HepG2 (cell line): Measurements from ENCODE around the gene PRUNE1. TPM values are rescaled to one million over a fixed set of nuclear protein-coding genes. Genes with fewer than 3 reads are reported as not detected.

Experiments used
- BHLHE40 ChIP-seq: IDR thresholded peaks from 2 replicates; pipeline ENCODE4 v1.6.1; 2011; ENCODE audit warnings: low read length, improper control_type of control experiment
- ETS1 ChIP-seq: sonication (generic); formaldehyde crosslinking; IDR thresholded peaks from 2 replicates; pipeline ENCODE4 v1.4.0; 2020; ENCODE audit warnings: missing genetic modification reagents
- KLF16 ChIP-seq, 2 experiments: sonication (generic) in 1 of 2; formaldehyde crosslinking in 1 of 2; IDR thresholded peaks; 2 replicates each; pipeline versions ENCODE4 v1.6.1 to v1.8.0; 2016 to 2023; ENCODE audit warnings: missing genetic modification reagents in 2 of 2, missing compliant biosample characterization in 1 of 2
- MXI1 ChIP-seq: IDR thresholded peaks from 3 replicates; pipeline ENCODE4 v1.6.1; 2012; ENCODE audit warnings: low read depth, low read length, inconsistent platforms, borderline replicate concordance
- MYPOP ChIP-seq: sonication (generic); formaldehyde crosslinking; IDR thresholded peaks from 2 replicates; pipeline ENCODE4 v1.8.1; 2023; ENCODE audit warnings: mild to moderate bottlenecking, moderate library complexity, missing genetic modification reagents
- NCOR1 ChIP-seq: fragments of 200-600 bp; sonication (generic); IDR thresholded peaks from 2 replicates; pipeline ENCODE4 v1.7.0; 2017; ENCODE audit warnings: antibody characterized with exemption, low read length, borderline replicate concordance
- NONO ChIP-seq, 2 experiments: fragments of 450-650 bp in 1 of 2; sonication (generic) in 1 of 2; formaldehyde crosslinking in 1 of 2; IDR thresholded peaks in 1 of 2; conservative IDR thresholded peaks in 1 of 2; 2 replicates each; pipeline versions ENCODE4 v1.6.1 to v1.8.0; 2017 to 2022; ENCODE audit warnings: mild to moderate bottlenecking in 1 of 2, missing genetic modification reagents in 1 of 2, moderate library complexity in 1 of 2
- POLR2A ChIP-seq, 2 experiments: IDR thresholded peaks; 2 replicates each; pipeline ENCODE4 v1.6.1; 2011; ENCODE audit warnings: low read depth in 2 of 2, low read length in 2 of 2, mild to moderate bottlenecking in 1 of 2, moderate library complexity in 1 of 2; ENCODE audit not compliant: insufficient read depth in 1 of 2
- RAD21 ChIP-seq: fragments of 450-650 bp; formaldehyde crosslinking; IDR thresholded peaks from 2 replicates; pipeline ENCODE4 v1.5.0; 2020; ENCODE audit warnings: mild to moderate bottlenecking
- THAP11 ChIP-seq: IDR thresholded peaks from 2 replicates; pipeline ENCODE4 v1.6.1; 2016; ENCODE audit warnings: missing biosample characterization, missing genetic modification reagents
- TP53 ChIP-seq: sonication (generic); formaldehyde crosslinking; conservative IDR thresholded peaks from 2 replicates; pipeline ENCODE4 v1.4.0; 2020; ENCODE audit warnings: missing genetic modification reagents
- WIZ ChIP-seq: sonication (generic); formaldehyde crosslinking; IDR thresholded peaks from 2 replicates; pipeline ENCODE4 v1.5.1; 2020; ENCODE audit warnings: mild to moderate bottlenecking, missing genetic modification reagents
- ZNF207 ChIP-seq: fragments of 450-650 bp; IDR thresholded peaks from 2 replicates; pipeline ENCODE4 v1.6.1; 2016; ENCODE audit warnings: antibody characterized with exemption, borderline replicate concordance
- ZNF460 ChIP-seq: sonication (generic); formaldehyde crosslinking; IDR thresholded peaks from 2 replicates; pipeline ENCODE4 v1.5.1; 2020; ENCODE audit warnings: missing genetic modification reagents, mild to moderate bottlenecking, borderline replicate concordance
- ZNF501 ChIP-seq: sonication (generic); formaldehyde crosslinking; IDR thresholded peaks from 2 replicates; pipeline ENCODE4 v1.5.1; 2020; ENCODE audit warnings: mild to moderate bottlenecking, moderate library complexity, missing genetic modification reagents
- ZNF547 ChIP-seq: sonication (generic); formaldehyde crosslinking; IDR thresholded peaks from 2 replicates; pipeline ENCODE4 v1.5.1; 2020; ENCODE audit warnings: mild to moderate bottlenecking, missing genetic modification reagents
- polyA plus RNA-seq, 8 experiments: library from polyadenylated mRNA; depleted of rRNA in 3 of 8; stranded (reverse) in 7 of 8; unstranded in 1 of 8; fragments of >200 nt; fragmentation: Illumina TruSeq in 4 of 8; extraction: Trizol in 4 of 8; gene quantifications; 2 replicates each; pipeline versions ENCODE4 v1.2.1 to v1.2.3, GENCODE V29; 2011 to 2016; ENCODE audit warnings: low read depth in 4 of 8, missing spikeins in 1 of 8, mixed read lengths in 1 of 8; ENCODE audit not compliant: insufficient read depth in 1 of 8
- total RNA-seq, 5 experiments: library from RNA; depleted of rRNA; stranded (reverse); fragments of >200 nt; fragmentation: Illumina TruSeq; extraction: Trizol; gene quantifications; 2 replicates each; pipeline ENCODE4 v1.2.3, GENCODE V29; 2016; ENCODE audit warnings: low read depth in 1 of 5
- TF ChIP-seq, protein P1 (sequence below): sonication (generic); formaldehyde crosslinking; IDR thresholded peaks from 2 replicates; pipeline ENCODE4 v1.4.0; 2020; ENCODE audit warnings: missing genetic modification reagents
- TF ChIP-seq, protein P2 (sequence below): IDR thresholded peaks from 2 replicates; pipeline ENCODE4 v1.6.1; 2016; ENCODE audit warnings: mild to moderate bottlenecking
- TF ChIP-seq, protein P3 (sequence below): sonication (generic); formaldehyde crosslinking; IDR thresholded peaks from 2 replicates; pipeline ENCODE4 v1.4.0; 2020; ENCODE audit warnings: mild to moderate bottlenecking, missing genetic modification reagents
- TF ChIP-seq, protein P4 (sequence below): sonication (generic); formaldehyde crosslinking; IDR thresholded peaks from 2 replicates; pipeline ENCODE4 v1.4.0; 2020; ENCODE audit warnings: missing genetic modification reagents, low read depth, mild to moderate bottlenecking, borderline replicate concordance
- TF ChIP-seq, protein P5 (sequence below): sonication (generic); formaldehyde crosslinking; IDR thresholded peaks from 2 replicates; pipeline ENCODE4 v1.4.0; 2020; ENCODE audit warnings: missing genetic modification reagents

Gene PRUNE1
- total and polyA plus RNA-seq, 2 of the 13 experiments (the other 11 are each of a cell fraction or from before 2014, with no cell fraction given) = 19.0 to 31.9 TPM

GRCh38 chr1:151047591-151047924, 39.3 kb downstream of the PRUNE1 start, which contains the start of gene C1orf56 (continued):
- TF ChIP-seq NONO (IDR thresholded peaks at IDR 0.05) (no peak), NONO (CRISPR knock-in tag; conservative IDR thresholded peaks at IDR 0.05) (no peak), WIZ (no peak), THAP11 (CRISPR knock-in tag) (peak; percentile 43; the same call in 1 of the 2 replicates), KLF16 (CRISPR knock-in tag; IDR thresholded peaks at IDR 0.05) (0 out of 4 replicates have a peak, but pooled peaks of 1 of the 2 experiments have one; percentile 37), TP53 (CRISPR knock-in tag) (no peak), ZNF460 (CRISPR knock-in tag) (no peak), RAD21 (CRISPR knock-in tag) (peak; percentile 42; the same call in 1 of the 2 replicates), ZNF501 (CRISPR knock-in tag) (no peak), BHLHE40 (no peak), ZNF547 (CRISPR knock-in tag) (no peak), ZNF207 (no peak), POLR2A (IDR thresholded peaks at IDR 0.05; ENCODE audit: insufficient read depth in 1 of 2, low read depth in 2 of 2, low read length in 2 of 2) (peak; percentile 58 to 77), MYPOP (0 out of 2 replicates have a peak, but pooled peaks have one; percentile 58), NCOR1 (no peak), ETS1 (CRISPR knock-in tag) (no peak), MXI1 (0 out of 3 replicates have a peak, but pooled peaks have one; percentile 5)
- TF ChIP-seq, protein P1, sequence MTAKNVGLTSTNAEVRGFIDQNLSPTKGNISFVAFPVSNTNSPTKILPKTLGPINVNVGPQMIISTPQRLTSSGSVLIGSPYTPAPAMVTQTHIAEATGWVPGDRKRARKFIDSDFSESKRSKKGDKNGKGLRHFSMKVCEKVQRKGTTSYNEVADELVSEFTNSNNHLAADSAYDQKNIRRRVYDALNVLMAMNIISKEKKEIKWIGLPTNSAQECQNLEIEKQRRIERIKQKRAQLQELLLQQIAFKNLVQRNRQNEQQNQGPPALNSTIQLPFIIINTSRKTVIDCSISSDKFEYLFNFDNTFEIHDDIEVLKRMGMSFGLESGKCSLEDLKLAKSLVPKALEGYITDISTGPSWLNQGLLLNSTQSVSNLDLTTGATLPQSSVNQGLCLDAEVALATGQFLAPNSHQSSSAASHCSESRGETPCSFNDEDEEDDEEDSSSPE (CRISPR knock-in tag) = peak; percentile 64; the same call in 1 of the 2 replicates
- TF ChIP-seq, protein P2, sequence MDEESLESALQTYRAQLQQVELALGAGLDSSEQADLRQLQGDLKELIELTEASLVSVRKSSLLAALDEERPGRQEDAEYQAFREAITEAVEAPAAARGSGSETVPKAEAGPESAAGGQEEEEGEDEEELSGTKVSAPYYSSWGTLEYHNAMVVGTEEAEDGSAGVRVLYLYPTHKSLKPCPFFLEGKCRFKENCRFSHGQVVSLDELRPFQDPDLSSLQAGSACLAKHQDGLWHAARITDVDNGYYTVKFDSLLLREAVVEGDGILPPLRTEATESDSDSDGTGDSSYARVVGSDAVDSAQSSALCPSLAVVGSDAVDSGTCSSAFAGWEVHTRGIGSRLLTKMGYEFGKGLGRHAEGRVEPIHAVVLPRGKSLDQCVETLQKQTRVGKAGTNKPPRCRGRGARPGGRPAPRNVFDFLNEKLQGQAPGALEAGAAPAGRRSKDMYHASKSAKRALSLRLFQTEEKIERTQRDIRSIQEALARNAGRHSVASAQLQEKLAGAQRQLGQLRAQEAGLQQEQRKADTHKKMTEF = 0 out of 2 replicates have a peak, but pooled peaks have one; percentile 63
- TF ChIP-seq, protein P3, sequence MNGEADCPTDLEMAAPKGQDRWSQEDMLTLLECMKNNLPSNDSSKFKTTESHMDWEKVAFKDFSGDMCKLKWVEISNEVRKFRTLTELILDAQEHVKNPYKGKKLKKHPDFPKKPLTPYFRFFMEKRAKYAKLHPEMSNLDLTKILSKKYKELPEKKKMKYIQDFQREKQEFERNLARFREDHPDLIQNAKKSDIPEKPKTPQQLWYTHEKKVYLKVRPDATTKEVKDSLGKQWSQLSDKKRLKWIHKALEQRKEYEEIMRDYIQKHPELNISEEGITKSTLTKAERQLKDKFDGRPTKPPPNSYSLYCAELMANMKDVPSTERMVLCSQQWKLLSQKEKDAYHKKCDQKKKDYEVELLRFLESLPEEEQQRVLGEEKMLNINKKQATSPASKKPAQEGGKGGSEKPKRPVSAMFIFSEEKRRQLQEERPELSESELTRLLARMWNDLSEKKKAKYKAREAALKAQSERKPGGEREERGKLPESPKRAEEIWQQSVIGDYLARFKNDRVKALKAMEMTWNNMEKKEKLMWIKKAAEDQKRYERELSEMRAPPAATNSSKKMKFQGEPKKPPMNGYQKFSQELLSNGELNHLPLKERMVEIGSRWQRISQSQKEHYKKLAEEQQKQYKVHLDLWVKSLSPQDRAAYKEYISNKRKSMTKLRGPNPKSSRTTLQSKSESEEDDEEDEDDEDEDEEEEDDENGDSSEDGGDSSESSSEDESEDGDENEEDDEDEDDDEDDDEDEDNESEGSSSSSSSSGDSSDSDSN (CRISPR knock-in tag) = peak; percentile 69; the same call in 1 of the 2 replicates
- TF ChIP-seq, protein P4, sequence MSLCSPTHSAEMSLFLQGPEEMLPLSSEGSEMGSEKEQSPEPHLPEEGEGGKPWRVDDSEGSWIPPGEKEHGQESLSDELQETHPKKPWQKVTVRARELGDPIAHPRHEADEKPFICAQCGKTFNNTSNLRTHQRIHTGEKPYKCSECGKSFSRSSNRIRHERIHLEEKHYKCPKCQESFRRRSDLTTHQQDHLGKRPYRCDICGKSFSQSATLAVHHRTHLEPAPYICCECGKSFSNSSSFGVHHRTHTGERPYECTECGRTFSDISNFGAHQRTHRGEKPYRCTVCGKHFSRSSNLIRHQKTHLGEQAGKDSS (CRISPR knock-in tag) = no peak
- TF ChIP-seq, protein P5, sequence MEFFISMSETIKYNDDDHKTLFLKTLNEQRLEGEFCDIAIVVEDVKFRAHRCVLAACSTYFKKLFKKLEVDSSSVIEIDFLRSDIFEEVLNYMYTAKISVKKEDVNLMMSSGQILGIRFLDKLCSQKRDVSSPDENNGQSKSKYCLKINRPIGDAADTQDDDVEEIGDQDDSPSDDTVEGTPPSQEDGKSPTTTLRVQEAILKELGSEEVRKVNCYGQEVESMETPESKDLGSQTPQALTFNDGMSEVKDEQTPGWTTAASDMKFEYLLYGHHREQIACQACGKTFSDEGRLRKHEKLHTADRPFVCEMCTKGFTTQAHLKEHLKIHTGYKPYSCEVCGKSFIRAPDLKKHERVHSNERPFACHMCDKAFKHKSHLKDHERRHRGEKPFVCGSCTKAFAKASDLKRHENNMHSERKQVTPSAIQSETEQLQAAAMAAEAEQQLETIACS (CRISPR knock-in tag) = peak; percentile 29; the same call in 1 of the 2 replicates
